ENCODE data around the gene ZNF865.

ZNF865 gene

DNA sequence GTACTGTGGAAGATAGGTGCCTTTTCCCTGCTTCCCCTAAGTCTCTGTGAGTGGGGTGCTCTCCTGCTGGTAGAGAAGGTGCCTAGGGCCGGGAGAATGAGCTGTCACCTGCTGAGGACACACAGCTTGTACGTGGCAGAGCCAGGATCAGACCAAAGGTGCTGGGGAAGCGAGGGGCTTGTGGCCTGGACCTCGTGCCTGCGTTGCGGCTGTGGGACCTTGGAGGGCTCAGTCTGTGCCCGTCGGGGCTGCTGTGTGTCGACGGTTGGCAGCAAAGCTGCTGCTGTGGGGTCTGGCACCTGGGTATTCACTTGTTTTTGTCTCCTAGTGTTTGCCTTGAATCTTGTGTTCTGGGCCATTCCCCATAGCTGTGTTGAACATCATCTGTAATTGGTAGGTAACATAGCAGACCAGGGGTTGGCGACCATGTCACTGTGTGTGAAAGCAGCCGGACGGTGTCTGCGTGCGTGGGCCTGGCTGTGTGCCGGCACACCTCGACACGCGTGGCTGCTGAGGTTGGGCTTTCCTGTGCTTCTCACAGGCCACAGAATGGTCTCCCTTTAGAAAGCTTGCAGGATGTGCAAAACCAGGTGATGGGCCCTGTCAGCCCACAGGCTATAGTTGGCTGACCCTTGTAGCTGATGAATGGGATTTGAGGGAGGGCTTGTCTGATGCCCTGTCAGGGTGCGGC, 58.5 kb downstream of the ZNF865 start:
- DNase-seq = no peak

DNA sequence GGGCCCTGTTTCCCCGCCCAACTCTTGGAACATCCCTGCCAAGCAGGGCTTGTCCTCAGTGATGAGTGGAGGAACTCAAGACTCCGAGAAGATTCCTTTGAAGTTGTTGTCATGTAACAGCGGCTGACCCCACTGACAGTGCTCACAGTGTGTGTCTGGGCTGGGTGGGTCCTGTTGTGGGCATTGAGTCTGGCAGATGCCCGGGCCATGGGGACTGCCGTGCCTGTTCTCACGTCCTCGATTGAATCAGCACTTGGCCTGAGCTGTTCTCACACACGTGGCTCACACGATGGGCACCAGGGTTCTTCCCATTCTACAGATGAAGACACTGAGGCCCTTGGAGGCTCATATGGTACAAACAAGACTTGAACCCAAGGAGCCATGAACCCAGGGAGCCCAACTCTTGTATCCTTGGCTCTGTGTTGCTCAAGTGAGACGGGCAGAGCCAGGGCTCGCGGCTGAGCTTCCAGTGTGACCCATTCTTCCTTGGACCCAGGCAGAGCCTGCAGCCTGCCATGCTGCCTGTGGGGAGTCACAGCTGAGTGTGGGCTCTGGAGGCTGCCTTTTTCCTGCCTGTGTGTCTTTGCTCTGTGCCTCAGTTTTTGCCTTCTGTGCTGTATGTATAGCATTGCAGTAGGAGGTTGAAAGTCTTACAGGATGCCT, 61.0 kb downstream of the ZNF865 start:
- no peak for DNase-seq

Measured in NCI-H82 (cell line).